Spinal cord (tissue), 10 donors: ENCODE measurements around the gene RAD51B. TPM values are rescaled to one million over a fixed set of nuclear protein-coding genes. Genes with fewer than 3 reads are reported as not detected.

Source experiments
- DNase-seq, 6 donors: peaks; one replicate each; pipeline versions ENCODE4 v3.0.0 to v3.0.0-alpha.2; 2013 to 2015; ENCODE audit warnings: low spot score in 6 of 6, low read depth in 4 of 6
- H3K27ac ChIP-seq: one replicate; pipeline ENCODE4 v1.5.1; 2013; ENCODE audit warnings: low read depth, low read length, control low read depth
- H3K27me3 ChIP-seq: one replicate; pipeline ENCODE4 v1.6.1; 2013; ENCODE audit warnings: low read length; ENCODE audit not compliant: control insufficient read depth, insufficient read depth
- H3K36me3 ChIP-seq: one replicate; pipeline ENCODE4 v1.6.1; 2013; ENCODE audit warnings: low read length; ENCODE audit not compliant: control insufficient read depth, insufficient read depth
- H3K4me1 ChIP-seq: one replicate; pipeline ENCODE4 v1.6.1; 2013; ENCODE audit warnings: low read length; ENCODE audit not compliant: control insufficient read depth, insufficient read depth
- H3K4me3 ChIP-seq: one replicate; pipeline ENCODE4 v1.5.1; 2013; ENCODE audit warnings: low read depth, low read length, control low read depth
- H3K9me3 ChIP-seq: one replicate; pipeline ENCODE4 v1.6.1; 2013; ENCODE audit warnings: low read length; ENCODE audit not compliant: control insufficient read depth, insufficient read depth
- WGBS: methylation state at CpG from one replicate; pipeline ENCODE4 v1.1.5; 2013; ENCODE audit warnings: missing lambda C conversion rate; ENCODE audit not compliant: insufficient coverage; 5-methylcytosine and 5-hydroxymethylcytosine counted together
- polyA plus RNA-seq, 2 donors: library from polyadenylated mRNA; unstranded; fragments of 120-200 nt; gene quantifications; one replicate each; pipeline ENCODE4 v1.2.1, GENCODE V29; 2013; ENCODE audit not compliant: insufficient read length in 2 of 2
- total RNA-seq, 2 donors: library from RNA; depleted of rRNA in 1 of 2; stranded (reverse); fragments of 120-200 nt in 1 of 2; fragments of >200 nt in 1 of 2; gene quantifications; one replicate each; pipeline versions ENCODE4 v1.2.3 to v1.2.4, GENCODE V29; 2013 to 2014
- donor health status: healthy.

RAD51B gene
- total and polyA plus RNA-seq, 4 donors, result 5.7 to 28.9 (median 14.4) TPM

DNA sequence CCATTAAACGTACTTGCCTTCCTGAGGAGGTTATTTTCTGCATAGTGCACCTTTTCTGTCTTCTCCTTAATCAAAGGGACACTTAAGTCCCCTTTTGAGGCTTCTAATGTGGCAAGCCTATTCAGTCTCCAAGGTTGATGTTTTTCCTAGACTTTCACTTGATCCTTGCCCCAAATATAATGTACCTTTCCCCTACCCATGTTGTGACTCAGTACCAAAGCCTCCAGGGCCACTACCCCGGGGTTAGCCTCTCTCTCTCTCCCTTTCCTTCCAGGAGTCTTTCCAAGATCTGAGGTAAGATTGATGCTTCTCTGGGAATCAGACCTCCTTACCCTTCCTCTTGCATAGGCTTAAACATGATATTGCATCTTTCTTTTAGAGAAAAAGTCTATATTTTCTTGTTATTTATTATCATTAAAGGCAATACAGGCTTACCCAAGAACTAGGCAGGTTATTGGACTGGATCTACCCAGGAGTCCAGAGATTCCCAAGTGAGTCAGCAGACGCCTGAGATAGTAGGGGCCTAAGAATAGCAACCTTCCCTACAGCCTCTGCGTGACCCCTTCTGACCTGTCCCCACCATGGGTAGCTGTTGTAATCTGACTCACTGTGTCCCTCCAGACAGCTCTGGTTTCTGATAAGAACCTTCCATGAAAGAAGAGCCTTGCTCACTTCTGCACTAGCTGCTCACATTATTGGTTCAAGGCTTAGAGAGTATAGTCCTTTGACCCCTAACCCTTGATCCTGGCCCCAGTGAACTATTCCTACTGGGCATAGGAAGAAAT lies 800.4 kb downstream of the RAD51B start:
- Histone ChIP-seq H3K27ac (no peak overlapping the region), H3K27me3 (no peaks in the 10 kb centered on the region), H3K4me1 (peaks cover 7% of the 10 kb centered on the region), H3K9me3 (peaks cover 19% of the 10 kb centered on the region), H3K4me3 (no peak overlapping the region), H3K36me3 (no peaks in the 10 kb centered on the region)
- WGBS, result 67% methylated on average over 1 of the region's 4 CpGs
- DNase-seq, result no peak

DNA sequence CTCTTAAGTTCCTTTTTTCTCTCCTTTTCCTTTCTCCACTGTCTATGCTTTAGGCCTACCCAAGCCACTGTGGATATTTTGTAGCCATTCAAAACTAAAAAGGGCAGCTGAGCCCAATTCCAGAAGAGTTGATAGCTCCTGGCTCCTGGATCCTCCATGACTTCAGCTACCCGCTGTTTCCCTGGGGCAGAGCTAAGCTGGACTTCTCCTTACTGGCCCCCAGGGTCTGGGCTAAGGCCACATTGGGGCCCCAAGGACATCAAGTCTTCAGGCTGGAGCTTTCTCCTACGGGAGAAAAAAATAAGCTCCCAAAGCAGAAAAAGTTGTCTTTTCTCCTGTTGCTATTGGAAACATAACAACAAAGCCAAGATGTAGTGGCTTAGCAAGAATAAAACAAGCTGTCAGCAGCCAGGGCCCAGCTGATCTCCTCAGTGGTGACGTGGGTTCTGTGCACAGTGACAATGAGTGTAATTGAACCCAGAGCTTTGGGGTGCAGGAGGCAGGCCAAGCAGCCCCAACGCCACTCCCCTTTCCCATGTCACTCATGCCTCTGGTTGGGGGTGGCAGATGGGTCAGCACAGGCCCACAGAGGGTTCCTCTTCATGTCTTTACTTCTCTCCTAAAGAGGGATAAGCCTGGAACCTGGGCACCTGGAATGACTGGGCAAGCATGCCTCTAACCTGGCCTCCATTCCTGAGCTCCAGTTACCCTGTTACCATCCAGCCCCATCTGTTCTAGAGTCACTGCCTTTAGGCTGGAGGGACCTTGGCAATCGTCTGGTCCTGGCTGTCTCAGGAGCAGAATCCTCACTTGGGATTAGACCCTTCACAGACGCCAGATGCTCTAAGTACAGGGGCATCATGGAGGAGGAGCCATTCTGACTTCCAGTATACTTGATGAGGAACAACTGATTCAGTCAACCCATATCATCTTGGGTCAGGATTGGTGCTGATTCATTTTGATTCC lies 802.1 kb downstream of the RAD51B start:
- H3K4me1 ChIP-seq, result peaks cover 7% of the 10 kb centered on the region
- no peaks in the 10 kb centered on the region for H3K27me3 ChIP-seq
- no peak overlapping the region for H3K4me3 ChIP-seq
- peaks cover 11% of the 10 kb centered on the region for H3K9me3 ChIP-seq
- no peaks in the 10 kb centered on the region for H3K36me3 ChIP-seq
- 67% methylated on average over 5 of the region's 6 CpGs for WGBS
- peak overlapping the region; percentile 1 for H3K27ac ChIP-seq
- peak in 1 of 6 donors; percentile 68 for DNase-seq

DNA sequence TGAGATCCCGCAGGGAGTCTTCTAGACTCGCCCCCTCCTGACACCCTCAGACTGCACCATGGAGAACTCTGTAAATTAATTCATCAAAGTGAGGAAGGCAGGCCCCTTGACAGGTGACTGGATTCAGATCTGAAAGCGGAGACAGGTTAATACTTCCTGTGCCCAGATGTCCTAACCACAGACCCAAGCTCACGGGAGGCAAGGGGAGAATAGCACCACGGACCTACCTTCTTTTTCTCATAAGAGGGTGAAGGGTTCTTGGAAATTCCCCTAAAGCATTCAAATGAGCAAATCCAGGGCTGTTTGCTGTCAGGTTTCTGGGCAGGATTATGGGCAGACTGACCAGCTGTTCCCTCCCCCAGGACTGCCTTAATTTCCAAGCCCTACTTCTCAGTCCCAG lies 803.3 kb downstream of the RAD51B start:
- Histone ChIP-seq H3K9me3 (peaks cover 4% of the 10 kb centered on the region), H3K27ac (peak overlapping the region; percentile 42), H3K36me3 (no peaks in the 10 kb centered on the region), H3K4me1 (peaks cover 14% of the 10 kb centered on the region), H3K27me3 (no peaks in the 10 kb centered on the region), H3K4me3 (no peak overlapping the region)
- DNase-seq, result no peak
- 80% methylated on average over 1 of the region's 5 CpGs for WGBS

DNA sequence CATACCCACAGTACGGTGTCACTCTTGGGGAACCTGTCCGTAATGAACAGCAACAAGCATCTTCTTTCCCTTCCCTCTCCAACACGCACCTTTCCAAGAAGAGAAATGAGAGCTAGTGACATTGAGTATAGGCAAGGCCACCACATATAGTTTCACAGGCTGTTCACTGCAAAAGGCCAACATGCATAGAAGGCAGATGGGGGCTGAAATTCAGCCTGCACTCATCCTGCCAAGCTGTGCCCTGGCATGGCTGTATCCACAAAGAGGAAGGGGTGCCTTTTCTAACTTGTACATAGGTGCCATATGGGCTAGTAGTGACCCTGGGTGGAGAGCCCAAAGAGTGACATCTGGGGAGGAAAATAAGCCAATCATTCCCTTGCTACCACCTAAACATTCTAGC lies 803.7 kb downstream of the RAD51B start:
- H3K36me3 ChIP-seq, result no peaks in the 10 kb centered on the region
- no peak overlapping the region for H3K4me3 ChIP-seq
- peak overlapping the region; percentile 42 for H3K27ac ChIP-seq
- no peaks in the 10 kb centered on the region for H3K9me3 ChIP-seq
- no peak for DNase-seq
- WGBS, result no CpG with 5 or more reads among the region's 3 CpGs
- H3K27me3 ChIP-seq, result no peaks in the 10 kb centered on the region
- H3K4me1 ChIP-seq, result peaks cover 18% of the 10 kb centered on the region

DNA sequence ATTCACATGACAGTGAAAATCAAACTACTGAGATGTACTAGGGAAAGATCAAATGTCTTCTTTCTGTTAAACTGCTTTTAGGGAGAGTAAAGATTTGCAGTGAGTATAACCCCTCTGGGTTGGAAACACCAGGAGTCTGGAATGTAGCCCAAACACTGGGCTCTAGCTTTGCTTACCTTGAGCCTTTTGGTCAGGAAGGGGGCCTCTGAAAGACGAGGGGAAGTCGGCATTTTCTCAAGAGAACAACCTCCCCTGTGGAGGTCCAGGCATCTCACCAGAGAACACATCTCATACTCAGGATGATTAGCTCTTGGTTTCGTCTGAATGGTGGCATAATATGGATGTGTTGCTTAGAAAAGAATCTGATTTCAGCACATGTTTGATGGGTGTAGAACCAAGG lies 804.2 kb downstream of the RAD51B start:
- Histone ChIP-seq H3K4me3 (no peak overlapping the region), H3K36me3 (no peaks in the 10 kb centered on the region), H3K27ac (peak overlapping the region; percentile 42), H3K4me1 (peaks cover 24% of the 10 kb centered on the region), H3K27me3 (no peaks in the 10 kb centered on the region), H3K9me3 (no peaks in the 10 kb centered on the region)
- WGBS, result no CpG with 5 or more reads among the region's 3 CpGs
- DNase-seq, result peak in 1 of 6 donors; percentile 69

DNA sequence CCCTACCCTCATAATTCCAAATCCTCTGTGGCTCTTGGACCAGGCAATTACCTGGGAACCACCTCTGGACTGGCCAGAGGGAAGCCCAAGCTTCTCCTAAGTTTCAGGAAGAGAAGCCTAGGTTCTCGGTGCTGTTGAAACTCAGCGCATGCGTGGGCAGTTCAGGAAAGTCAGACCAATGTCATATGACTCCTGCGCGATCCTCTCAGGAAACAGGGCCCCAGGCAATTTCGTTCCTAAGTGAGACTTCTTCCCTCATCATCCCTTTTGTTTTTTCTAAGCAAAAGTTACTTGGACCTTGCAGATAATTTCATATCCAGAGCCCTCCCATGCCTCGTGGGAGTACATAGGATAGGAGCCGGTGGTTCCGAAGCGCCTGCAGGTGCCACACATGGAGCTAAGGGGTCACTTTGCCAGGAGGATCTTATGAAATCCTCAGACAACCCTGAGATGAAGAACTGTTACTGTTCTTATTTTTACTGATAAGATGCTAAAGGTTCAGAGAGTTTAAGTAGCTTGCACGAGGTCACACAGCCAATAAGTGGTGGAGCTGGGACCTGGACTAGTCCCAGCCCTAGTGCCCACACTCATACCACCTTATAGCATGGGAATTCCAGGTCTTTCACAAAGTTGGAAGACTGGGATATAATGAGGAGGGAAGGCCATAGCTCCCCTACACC lies 805.1 kb downstream of the RAD51B start:
- Histone ChIP-seq H3K4me1 (peaks cover 32% of the 10 kb centered on the region), H3K27me3 (no peaks in the 10 kb centered on the region), H3K36me3 (no peaks in the 10 kb centered on the region), H3K9me3 (no peaks in the 10 kb centered on the region), H3K27ac (no peak overlapping the region), H3K4me3 (no peak overlapping the region)
- no peak for DNase-seq
- WGBS, result 98% methylated on average over 10 of the region's 11 CpGs

DNA sequence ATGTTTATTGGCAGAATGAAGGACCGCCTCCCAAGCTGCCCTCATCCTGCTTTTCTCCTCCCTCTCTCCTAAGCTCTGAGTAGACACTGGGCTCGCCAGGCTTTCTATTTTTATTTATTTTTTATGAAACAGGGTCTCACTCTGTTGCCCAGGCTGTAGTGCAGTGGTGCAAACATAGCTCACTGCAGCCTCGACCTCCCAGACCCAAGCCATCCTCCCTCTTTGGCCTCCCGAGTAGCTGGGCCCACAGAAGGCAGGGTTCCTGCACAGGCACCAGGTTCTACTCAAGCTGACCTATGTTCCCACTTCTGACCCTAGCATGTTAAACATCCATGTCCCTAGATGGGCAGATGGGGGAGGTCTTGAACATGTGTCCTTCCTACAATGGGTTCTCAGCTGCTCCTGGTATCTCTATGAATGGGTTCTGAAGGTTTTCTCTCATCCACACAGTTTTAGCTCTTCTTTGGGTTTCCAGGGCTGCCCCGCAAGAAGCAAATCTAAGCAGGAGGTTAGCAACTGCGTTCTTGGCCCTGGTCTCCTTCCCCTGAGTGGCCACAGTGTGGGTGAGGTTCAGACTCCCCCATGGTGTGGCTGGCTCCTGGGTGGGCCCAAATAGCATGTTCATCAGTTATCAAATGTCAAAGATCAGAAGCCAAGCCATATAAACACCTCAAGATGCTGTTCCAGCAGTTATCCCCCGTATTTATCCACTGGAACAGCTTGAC lies 805.9 kb downstream of the RAD51B start:
- no peaks in the 10 kb centered on the region for H3K9me3 ChIP-seq
- no peaks in the 10 kb centered on the region for H3K27me3 ChIP-seq
- no peak overlapping the region for H3K4me3 ChIP-seq
- H3K27ac ChIP-seq, result no peak overlapping the region
- DNase-seq, result no peak
- H3K4me1 ChIP-seq, result peaks cover 41% of the 10 kb centered on the region
- 93% methylated on average over 3 of the region's 7 CpGs for WGBS
- no peaks in the 10 kb centered on the region for H3K36me3 ChIP-seq

DNA sequence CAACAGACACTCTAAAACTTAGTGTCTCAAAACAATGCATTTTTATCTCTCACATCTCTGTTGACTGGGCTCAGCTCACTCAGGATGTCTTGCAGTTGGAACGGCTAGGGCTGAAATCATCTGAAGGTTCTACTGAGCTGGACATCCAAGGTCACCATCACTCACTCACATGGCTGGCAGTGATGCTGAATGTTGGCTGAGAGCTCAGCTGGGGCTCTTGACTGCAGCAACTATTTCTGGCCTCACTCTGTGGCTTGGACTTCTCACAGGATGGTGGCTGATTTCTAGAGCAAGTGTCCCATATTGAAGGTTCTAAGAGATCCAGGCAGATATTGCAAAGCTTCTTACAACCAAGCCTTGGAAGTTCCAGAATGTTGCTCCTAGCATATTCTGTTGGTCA lies 806.8 kb downstream of the RAD51B start:
- H3K4me3 ChIP-seq, result no peak overlapping the region
- peaks cover 43% of the 10 kb centered on the region for H3K4me1 ChIP-seq
- H3K27me3 ChIP-seq, result no peaks in the 10 kb centered on the region
- no peak for DNase-seq
- H3K9me3 ChIP-seq, result no peaks in the 10 kb centered on the region
- H3K27ac ChIP-seq, result no peak overlapping the region
- WGBS, result 67% methylated on average over 1 of the region's 1 CpG
- H3K36me3 ChIP-seq, result no peaks in the 10 kb centered on the region
